B cell (primary cell): ENCODE measurements around the gene N4BP2L2. TPM values are rescaled to one million over a fixed set of nuclear protein-coding genes. Genes with fewer than 3 reads are reported as not detected.

Experiments
- ATAC-seq: fragments of 200-7000 bp; cut with Tn5 transposase; one replicate; pipeline ENCODE4 v1.10.0; 2021; ENCODE audit warnings: low read depth, mild to moderate bottlenecking, moderate number of reproducible peaks, moderate library complexity
- CTCF ChIA-PET: fragments of 350-600 bp; sonication (Branson Sonifier 250); formaldehyde crosslinking; loops from one replicate; lab custom pipeline; 2021; ENCODE audit warnings: antibody characterized with exemption, inconsistent platforms; lab: Charles Lee
- POLR2A ChIA-PET: fragments of 350-600 bp; sonication (Branson Sonifier 250); formaldehyde crosslinking; loops from one replicate; lab custom pipeline; 2021; ENCODE audit warnings: antibody characterized with exemption; lab: Charles Lee
- DNase-seq: peaks from one replicate; pipeline ENCODE4 v3.0.0; 2013
- H2AFZ ChIP-seq: 2 replicates; pipeline ENCODE4 v1.6.1; 2012; ENCODE audit warnings: mild to moderate bottlenecking, low read depth, low read length; ENCODE audit not compliant: insufficient read depth, poor library complexity, severe bottlenecking
- H3K27ac ChIP-seq, 2 donors: 1 replicate in 1 of 2; 2 replicates in 1 of 2; pipeline ENCODE4 v1.5.1; 2012 to 2013; ENCODE audit warnings: low read length in 2 of 2, mild to moderate bottlenecking in 2 of 2, moderate library complexity in 1 of 2
- H3K27me3 ChIP-seq, 4 experiments: fragments of 200-600 bp in 1 of 4; sonication (generic) in 1 of 4; replicated peaks in 1 of 4; 1 replicate in 2 of 4; 2 replicates in 2 of 4; pipeline versions ENCODE4 v1.6.1 to v1.7.0; 2013 to 2016; ENCODE audit warnings: low read length in 3 of 4, mild to moderate bottlenecking in 2 of 4, mixed read lengths in 1 of 4, moderate library complexity in 1 of 4; ENCODE audit not compliant: insufficient read depth in 4 of 4, control insufficient read depth in 3 of 4; ENCODE audit errors: control extremely low read depth in 1 of 4
- H3K36me3 ChIP-seq, 2 experiments: replicated peaks in 1 of 2; 1 replicate in 1 of 2; 2 replicates in 1 of 2; pipeline versions ENCODE4 v1.6.1 to v1.7.1; 2013; ENCODE audit warnings: low read length in 1 of 2; ENCODE audit not compliant: insufficient read depth in 2 of 2, control insufficient read depth in 1 of 2; ENCODE audit errors: control extremely low read depth in 1 of 2, extremely low read depth in 1 of 2
- H3K4me1 ChIP-seq, 2 donors: fragments of 200-600 bp in 1 of 2; sonication (generic) in 1 of 2; 1 replicate in 1 of 2; 2 replicates in 1 of 2; pipeline versions ENCODE4 v1.5.1 to v1.6.1; 2013 to 2017; ENCODE audit warnings: low read length in 2 of 2; ENCODE audit not compliant: control insufficient read depth in 2 of 2, insufficient read depth in 2 of 2
- H3K4me2 ChIP-seq: replicated peaks from 2 replicates; pipeline ENCODE3; 2012; ENCODE audit warnings: mild to moderate bottlenecking, low read depth, low read length; ENCODE audit not compliant: poor library complexity, severe bottlenecking
- H3K4me3 ChIP-seq, 5 experiments: fragments of 200-600 bp in 1 of 5; sonication (generic) in 1 of 5; 1 replicate in 3 of 5; 2 replicates in 2 of 5; pipeline versions ENCODE4 v1.5.1 to v1.7.0; 2011 to 2016; ENCODE audit warnings: low read length in 4 of 5, mild to moderate bottlenecking in 4 of 5, low read depth in 2 of 5, control low read depth in 1 of 5, moderate library complexity in 1 of 5; ENCODE audit not compliant: insufficient read depth in 1 of 5; ENCODE audit errors: control extremely low read depth in 1 of 5, extremely low read depth in 1 of 5
- H3K79me2 ChIP-seq: fragments of 200-600 bp; sonication (generic); one replicate; pipeline ENCODE4 v1.6.0; 2016; ENCODE audit warnings: low read length; ENCODE audit not compliant: control insufficient read depth, insufficient read depth
- H3K9ac ChIP-seq: fragments of 200-600 bp; sonication (generic); 2 replicates; pipeline ENCODE4 v1.6.1; 2017; ENCODE audit warnings: mild to moderate bottlenecking, low read length, moderate library complexity
- H3K9me3 ChIP-seq, 3 donors: one replicate each; pipeline versions ENCODE4 v1.6.1 to v1.7.1; 2013; ENCODE audit warnings: low read length in 2 of 3; ENCODE audit not compliant: control insufficient read depth in 2 of 3, insufficient read depth in 1 of 3; ENCODE audit errors: control extremely low read depth in 1 of 3
- H4K20me1 ChIP-seq: 2 replicates; pipeline ENCODE4 v1.6.0; 2012; ENCODE audit warnings: mild to moderate bottlenecking, low read length; ENCODE audit not compliant: insufficient read depth, control insufficient read depth, poor library complexity, severe bottlenecking
- H3K27ac Mint-ChIP-seq: one replicate; pipeline ENCODE4 v1.8.0; 2021; ENCODE audit warnings: mixed read lengths
- H3K27me3 Mint-ChIP-seq: one replicate; pipeline ENCODE4 v1.8.0; 2021; ENCODE audit warnings: mixed read lengths
- H3K4me1 Mint-ChIP-seq: one replicate; pipeline ENCODE4 v1.8.0; 2021; ENCODE audit warnings: mixed read lengths
- H3K4me3 Mint-ChIP-seq: one replicate; pipeline ENCODE4 v1.8.0; 2021; ENCODE audit warnings: mixed read lengths
- H3K9me3 Mint-ChIP-seq: one replicate; pipeline ENCODE4 v1.8.0; 2022; ENCODE audit warnings: mixed read lengths; ENCODE audit not compliant: insufficient read depth
- CTCF ChIP-seq: fragments of 200-600 bp; IDR thresholded peaks from one replicate; pipeline ENCODE4 v1.8.0; 2022; ENCODE audit warnings: antibody characterized with exemption, mild to moderate bottlenecking
- EZH2 ChIP-seq: IDR thresholded peaks from 2 replicates; pipeline ENCODE4 v1.6.1; 2012; ENCODE audit warnings: borderline replicate concordance, low read depth, mild to moderate bottlenecking, moderate library complexity, low read length; ENCODE audit not compliant: insufficient read depth, poor library complexity, severe bottlenecking
- WGBS: methylation state at CpG from one replicate; pipeline ENCODE4 v1.1.5; 2013; ENCODE audit warnings: missing lambda C conversion rate; ENCODE audit not compliant: insufficient coverage; 5-methylcytosine and 5-hydroxymethylcytosine counted together
- intact Hi-C: fragments of 100-400 bp; cut with micrococcal nuclease; formaldehyde crosslinking; loops from one replicate; pipeline ENCODE4 v1.10.0; 2022
- polyA plus RNA-seq: library from polyadenylated mRNA; depleted of rRNA; stranded (reverse); fragments of >200 nt; gene quantifications from 2 replicates; pipeline ENCODE4 v1.2.3, GENCODE V29; 2012
- total RNA-seq, 2 donors: library from RNA; stranded (reverse); fragments of 120-200 nt in 1 of 2; gene quantifications; 1 replicate in 1 of 2; 2 replicates in 1 of 2; pipeline versions ENCODE4 v1.2.3 to v1.2.4, GENCODE V29; 2013 to 2022

Gene N4BP2L2
- total and polyA plus RNA-seq, 2 donors (not counting 1 experiment from before 2014, with no cell fraction given): 63.9 to 239 TPM

GRCh38 chr13:32407854-32408253, 130.7 kb downstream of the N4BP2L2 start:
- H3K27ac Mint-ChIP-seq: no peak overlapping the region
- Histone ChIP-seq H3K36me3 (peaks cover 4 to 32% of the 10 kb centered on the region in 2 experiments), H3K4me2 (no peak overlapping the region), H3K9me3 (no peaks in the 10 kb centered on the region), H4K20me1 (peaks cover 11% of the 10 kb centered on the region), H3K79me2 (peaks cover 9% of the 10 kb centered on the region), H3K27me3 (no peaks in the 10 kb centered on the region), H3K4me1 (peaks cover 0 to 6% of the 10 kb centered on the region in 2 donors), H2AFZ (no peak overlapping the region), H3K27ac (no peak overlapping the region), H3K4me3 (no peak overlapping the region), H3K9ac (no peak overlapping the region)
- H3K4me1 Mint-ChIP-seq: peaks cover 14% of the 10 kb centered on the region
- intact Hi-C loops: no loop called here
- no peaks in the 10 kb centered on the region for H3K27me3 Mint-ChIP-seq
- DNase-seq (no peak), ATAC-seq (no peak)
- ChIA-PET POLR2A (no interaction called here), CTCF (interaction anchor here (0.8 to 1.3 kb wide), 2 partner anchors 9 to 37 kb away, joined by 3 to 4 read pairs; no protein-coding TSS in a partner anchor)
- WGBS: 73% methylated on average over 5 of the region's 6 CpGs
- no peak for TF ChIP-seq EZH2
- no peak for TF ChIP-seq CTCF
- no peaks in the 10 kb centered on the region for H3K9me3 Mint-ChIP-seq
- H3K4me3 Mint-ChIP-seq: no peak overlapping the region

- H3K9me3 ChIP-seq: no peaks in the 10 kb centered on the region
- H3K79me2 ChIP-seq: no peaks in the 10 kb centered on the region
- intact Hi-C loops: no loop called here
- no peak overlapping the region for H3K4me2 ChIP-seq
- H3K27me3 Mint-ChIP-seq: no peaks in the 10 kb centered on the region
- H3K4me1 Mint-ChIP-seq: peaks cover under 1% of the 10 kb centered on the region
- no peak overlapping the region for H3K4me3 Mint-ChIP-seq
- DNase-seq: no peak
- H3K27ac ChIP-seq: no peak overlapping the region
- H4K20me1 ChIP-seq: peaks cover 4% of the 10 kb centered on the region
- no peak for TF ChIP-seq EZH2
- TF ChIP-seq CTCF: no peak
- CTCF ChIA-PET: interaction anchor here (1.3 kb wide), 1 partner anchor 21 kb away, joined by 3 read pairs; no protein-coding TSS in a partner anchor
- no peak overlapping the region for H2AFZ ChIP-seq
- POLR2A ChIA-PET: no interaction called here
- H3K9ac ChIP-seq: no peak overlapping the region
- ATAC-seq: no peak
- H3K27me3 ChIP-seq: no peaks in the 10 kb centered on the region
- H3K4me3 ChIP-seq: no peak overlapping the region
- H3K27ac Mint-ChIP-seq: no peak overlapping the region
- H3K4me1 ChIP-seq: no peaks in the 10 kb centered on the region
- WGBS: 100% methylated on average over 1 of the region's 4 CpGs
- no peaks in the 10 kb centered on the region for H3K9me3 Mint-ChIP-seq
- H3K36me3 ChIP-seq: peaks cover 14 to 47% of the 10 kb centered on the region in 2 experiments
Measured at GRCh38 chr13:32403108-32403507, 135.5 kb downstream of the N4BP2L2 start.
